Spleen (tissue), 7 donors: ENCODE data around the gene KRT84.

ENCODE experiments used
- CTCF ChIP-seq, 11 experiments: fragments of 200-600 bp in 7 of 11; fragments of 450-650 bp in 4 of 11; sonication (generic) in 4 of 11; IDR thresholded peaks in 8 of 11; conservative IDR thresholded peaks in 3 of 11; 1 replicate in 7 of 11; 2 replicates in 4 of 11; pipeline versions ENCODE4 v1.4.0 to v1.8.0; 2016 to 2021; ENCODE audit warnings: antibody characterized with exemption in 11 of 11, inconsistent platforms in 4 of 11, mild to moderate bottlenecking in 1 of 11
- POLR2A ChIP-seq, 3 donors: fragments of 450-650 bp; IDR thresholded peaks; one replicate each; pipeline ENCODE4 v1.5.1; 2017; ENCODE audit warnings: antibody characterized with exemption in 3 of 3, mild to moderate bottlenecking in 1 of 3
- POLR2AphosphoS5 ChIP-seq, 3 donors: sonication (generic); formaldehyde crosslinking; IDR thresholded peaks; one replicate each; pipeline ENCODE4 v1.5.1; 2017; ENCODE audit warnings: antibody characterized with exemption in 3 of 3
- donor health status: DM: no; HTN: no; CAD: no; lungs with moderate emphysema.
- donor health status: DM: no; HTN: no; CAD: no.
- donor health status: DM: no; HTN: no; CAD: no.

DNA sequence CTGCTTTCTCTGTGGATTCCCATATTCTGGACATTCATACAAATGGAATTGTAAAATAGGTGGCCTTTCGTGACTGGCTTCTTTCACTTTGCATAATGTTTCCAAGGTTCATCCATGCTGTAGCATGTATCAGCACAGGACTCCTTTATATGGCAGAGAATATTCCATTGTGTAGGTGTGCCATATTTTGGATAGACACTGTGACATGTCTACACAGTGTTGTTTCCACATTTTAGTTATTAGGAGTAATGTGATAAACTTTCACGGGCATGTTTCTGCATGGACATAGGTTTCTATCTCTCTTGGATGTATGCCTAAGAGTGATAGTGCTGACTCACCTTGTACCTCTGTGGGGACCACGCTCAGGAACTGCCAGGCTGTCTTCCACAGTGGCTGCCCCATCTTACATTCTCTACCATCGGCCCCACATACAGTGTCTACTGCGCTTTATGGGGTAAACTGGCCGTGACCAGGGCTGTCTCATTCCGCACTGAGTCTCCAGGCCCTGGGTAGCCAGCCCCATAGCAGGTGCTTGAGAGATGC, 7.1 kb upstream of the KRT84 start:
- TF ChIP-seq CTCF (IDR thresholded peaks at IDR 0.05 in 8 of 11, conservative IDR thresholded peaks at IDR 0.05 in 3 of 11) (no peak), POLR2A (IDR thresholded peaks at IDR 0.05) (no peak), POLR2AphosphoS5 (IDR thresholded peaks at IDR 0.05) (no peak)
